H1 (cell line): ENCODE measurements around the gene LDLRAD4. TPM values are rescaled to one million over a fixed set of nuclear protein-coding genes. Genes with fewer than 3 reads are reported as not detected.

Source experiments
- CTCF ChIA-PET: fragments of 300-600 bp; sonication (Branson Sonifier 250); formaldehyde crosslinking; loops from one replicate; lab custom pipeline; 2021; ENCODE audit not compliant: partially characterized antibody; lab: Charles Lee
- POLR2A ChIA-PET: fragments of 300-600 bp; sonication (Branson Sonifier 250); formaldehyde crosslinking; loops from one replicate; lab custom pipeline; 2021; ENCODE audit warnings: inconsistent platforms; ENCODE audit not compliant: partially characterized antibody; lab: Charles Lee
- DNase-seq, 2 experiments: peaks; one replicate each; pipeline versions ENCODE4 v3.0.0 to v3.0.0-alpha.2; 2010 to 2022; ENCODE audit warnings: low spot score in 2 of 2, low read depth in 1 of 2, mixed read lengths in 1 of 2
- FAIRE-seq: peaks from 2 replicates; lab custom pipeline; 2011; peaks lifted over from hg19 to GRCh38; lab: Jason Lieb, UNC
- H2AFZ ChIP-seq: 2 replicates; pipeline ENCODE4 v1.8.1; 2012; ENCODE audit warnings: low read length, inconsistent platforms
- H2AK5ac ChIP-seq: 2 replicates; pipeline ENCODE4 v1.6.1; 2013; ENCODE audit warnings: low read depth, low read length
- H2BK120ac ChIP-seq: replicated peaks from 2 replicates; pipeline ENCODE3; 2013; ENCODE audit warnings: low read depth, low read length, inconsistent platforms
- H2BK12ac ChIP-seq: 2 replicates; pipeline ENCODE4 v1.6.1; 2013; ENCODE audit warnings: low read depth, low read length
- H2BK15ac ChIP-seq: 2 replicates; pipeline ENCODE4 v1.6.1; 2013; ENCODE audit warnings: low read length
- H2BK20ac ChIP-seq: 2 replicates; pipeline ENCODE4 v1.6.1; 2013; ENCODE audit warnings: low read length
- H2BK5ac ChIP-seq: 2 replicates; pipeline ENCODE4 v1.6.1; 2013; ENCODE audit warnings: low read depth, low read length
- H3K14ac ChIP-seq: 2 replicates; pipeline ENCODE4 v1.6.1; 2013; ENCODE audit warnings: inconsistent platforms; ENCODE audit not compliant: insufficient read length
- H3K18ac ChIP-seq: 2 replicates; pipeline ENCODE4 v1.6.1; 2013; ENCODE audit warnings: low read length; ENCODE audit errors: extremely low read depth
- H3K23ac ChIP-seq: 2 replicates; pipeline ENCODE4 v1.6.1; 2013; ENCODE audit warnings: inconsistent platforms; ENCODE audit not compliant: insufficient read length
- H3K23me2 ChIP-seq: 2 replicates; pipeline ENCODE4 v1.6.1; 2013; ENCODE audit warnings: low read depth, low read length
- H3K27ac ChIP-seq: 2 replicates; pipeline ENCODE4 v1.6.1; 2011; ENCODE audit warnings: low read depth, low read length, inconsistent platforms
- H3K27me3 ChIP-seq, 4 experiments: replicated peaks in 1 of 4; 1 replicate in 1 of 4; 2 replicates in 3 of 4; pipeline versions ENCODE4 v1.6.1 to v1.8.1; 2011 to 2013; ENCODE audit warnings: low read length in 3 of 4, mild to moderate bottlenecking in 3 of 4, inconsistent platforms in 2 of 4, mixed read lengths in 2 of 4, moderate library complexity in 1 of 4; ENCODE audit not compliant: control insufficient read depth in 3 of 4, insufficient read depth in 3 of 4; ENCODE audit errors: extremely low read depth in 1 of 4
- H3K36me3 ChIP-seq, 4 experiments: 2 replicates each; pipeline versions ENCODE4 v1.6.1 to v1.8.1; 2011 to 2013; ENCODE audit warnings: mild to moderate bottlenecking in 4 of 4, low read length in 3 of 4, moderate library complexity in 2 of 4, control low read depth in 1 of 4, inconsistent platforms in 1 of 4; ENCODE audit not compliant: insufficient read depth in 4 of 4, control insufficient read depth in 2 of 4
- H3K4ac ChIP-seq: replicated peaks from 2 replicates; pipeline ENCODE3; 2013; ENCODE audit warnings: low read length, low read depth, mixed read lengths, inconsistent platforms; ENCODE audit not compliant: insufficient read length
- H3K4me1 ChIP-seq, 4 experiments: replicated peaks in 1 of 4; 1 replicate in 1 of 4; 2 replicates in 3 of 4; pipeline versions ENCODE4 v1.6.1 to v1.8.1; 2011 to 2013; ENCODE audit warnings: low read length in 3 of 4, inconsistent platforms in 2 of 4, mixed read lengths in 1 of 4; ENCODE audit not compliant: insufficient read depth in 4 of 4, control insufficient read depth in 3 of 4
- H3K4me2 ChIP-seq, 2 experiments: 2 replicates each; pipeline versions ENCODE4 v1.6.1 to v1.8.1; 2011 to 2013; ENCODE audit warnings: low read depth in 2 of 2, low read length in 2 of 2, control low read depth in 1 of 2, inconsistent platforms in 1 of 2, mild to moderate bottlenecking in 1 of 2; ENCODE audit not compliant: insufficient read depth in 1 of 2
- H3K4me3 ChIP-seq, 4 experiments: fragments of 200-600, 300-600 bp in 1 of 4; sonication (generic), shearing (Covaris generic), sonication (Bioruptor Twin) in 1 of 4; 2 replicates each; pipeline versions ENCODE4 v1.5.1 to v1.8.1; 2011 to 2016; ENCODE audit warnings: low read length in 4 of 4, low read depth in 3 of 4, control low read depth in 2 of 4, inconsistent platforms in 2 of 4, mild to moderate bottlenecking in 2 of 4, mixed read lengths in 1 of 4, moderate library complexity in 1 of 4; ENCODE audit not compliant: insufficient read depth in 2 of 4; ENCODE audit errors: extremely low read depth in 1 of 4
- H3K56ac ChIP-seq: replicated peaks from 2 replicates; pipeline ENCODE3; 2013; ENCODE audit warnings: low read depth, mild to moderate bottlenecking, mixed read lengths, low read length, inconsistent platforms; ENCODE audit not compliant: insufficient read length
- H3K79me1 ChIP-seq: 2 replicates; pipeline ENCODE4 v1.6.1; 2013; ENCODE audit warnings: low read depth, low read length, control low read depth
- H3K79me2 ChIP-seq, 2 experiments: 2 replicates each; pipeline versions ENCODE4 v1.6.1 to v1.8.1; 2012 to 2013; ENCODE audit warnings: low read length in 2 of 2, mild to moderate bottlenecking in 2 of 2, inconsistent platforms in 1 of 2; ENCODE audit not compliant: insufficient read depth in 2 of 2, control insufficient read depth in 1 of 2
- H3K9ac ChIP-seq, 4 experiments: replicated peaks in 1 of 4; 1 replicate in 1 of 4; 2 replicates in 3 of 4; pipeline versions ENCODE4 v1.6.1 to v1.8.1; 2011 to 2013; ENCODE audit warnings: low read depth in 3 of 4, low read length in 3 of 4, control low read depth in 2 of 4, mild to moderate bottlenecking in 2 of 4, moderate library complexity in 2 of 4, inconsistent platforms in 1 of 4; ENCODE audit errors: extremely low read depth in 1 of 4
- H3K9me3 ChIP-seq, 2 experiments: 2 replicates each; pipeline versions ENCODE4 v1.6.1 to v1.8.1; 2012 to 2013; ENCODE audit warnings: mild to moderate bottlenecking in 2 of 2, moderate library complexity in 2 of 2, control low read depth in 1 of 2, inconsistent platforms in 1 of 2, low read depth in 1 of 2, low read length in 1 of 2, mixed read lengths in 1 of 2; ENCODE audit not compliant: insufficient read depth in 2 of 2
- H4K20me1 ChIP-seq, 2 experiments: replicated peaks in 1 of 2; 2 replicates each; pipeline versions ENCODE3 to v1.8.1; 2011 to 2013; ENCODE audit warnings: inconsistent platforms in 2 of 2, low read length in 2 of 2, mild to moderate bottlenecking in 1 of 2; ENCODE audit not compliant: insufficient read depth in 2 of 2, control insufficient read depth in 1 of 2
- H4K5ac ChIP-seq: 2 replicates; pipeline ENCODE4 v1.6.1; 2013; ENCODE audit warnings: low read length, low read depth, mixed read lengths, inconsistent platforms; ENCODE audit not compliant: insufficient read length
- H4K8ac ChIP-seq: 2 replicates; pipeline ENCODE4 v1.8.0; 2013; ENCODE audit warnings: mild to moderate bottlenecking, moderate library complexity, low read length, inconsistent platforms; ENCODE audit not compliant: insufficient read depth; ENCODE audit errors: extremely low read depth
- H4K91ac ChIP-seq: replicated peaks from 2 replicates; pipeline ENCODE3; 2013; ENCODE audit warnings: low read length, mixed read lengths, inconsistent platforms; ENCODE audit not compliant: insufficient read length
- ATF3 ChIP-seq: IDR thresholded peaks from 2 replicates; pipeline ENCODE4 v1.6.1; 2011; ENCODE audit warnings: low read depth, mild to moderate bottlenecking, low read length; ENCODE audit not compliant: insufficient read depth
- CBX8 ChIP-seq: fragments of 300-800, 300-1000 bp; sonication (generic); IDR thresholded peaks from 2 replicates; pipeline ENCODE4 v1.7.1; 2016; ENCODE audit warnings: low read depth, low read length, borderline replicate concordance
- CTBP2 ChIP-seq: IDR thresholded peaks from 2 replicates; pipeline ENCODE4 v1.7.0; 2011; ENCODE audit warnings: borderline replicate concordance, mild to moderate bottlenecking, moderate library complexity, mixed read lengths, low read length; ENCODE audit not compliant: insufficient read depth, insufficient read length
- EP300 ChIP-seq, 2 experiments: IDR thresholded peaks; 1 replicate in 1 of 2; 2 replicates in 1 of 2; pipeline ENCODE4 v1.6.1; 2011 to 2012; ENCODE audit warnings: low read depth in 2 of 2, low read length in 2 of 2, mild to moderate bottlenecking in 2 of 2, borderline replicate concordance in 1 of 2, inconsistent platforms in 1 of 2, moderate library complexity in 1 of 2
- MAFK ChIP-seq: IDR thresholded peaks from 2 replicates; pipeline ENCODE4 v1.6.1; 2012; ENCODE audit warnings: low read depth, mild to moderate bottlenecking, improper control_type of control experiment, low read length
- NANOG ChIP-seq: IDR thresholded peaks from 2 replicates; pipeline ENCODE4 v1.6.1; 2011; ENCODE audit warnings: low read length, low read depth, mild to moderate bottlenecking, inconsistent platforms; ENCODE audit not compliant: insufficient read depth, poor library complexity, severe bottlenecking
- NRF1 ChIP-seq: IDR thresholded peaks from 2 replicates; pipeline ENCODE4 v1.6.1; 2011; ENCODE audit warnings: mild to moderate bottlenecking, low read depth, low read length, improper control_type of control experiment
- RBBP5 ChIP-seq: IDR thresholded peaks from 2 replicates; pipeline ENCODE4 v1.7.1; 2012; ENCODE audit warnings: low read depth, mild to moderate bottlenecking, inconsistent platforms, low read length, moderate library complexity, borderline replicate concordance
- SIN3A ChIP-seq, 2 experiments: IDR thresholded peaks in 1 of 2; conservative IDR thresholded peaks in 1 of 2; 2 replicates each; pipeline ENCODE4 v1.6.1; 2011 to 2012; ENCODE audit warnings: low read length in 2 of 2, improper control_type of control experiment in 1 of 2, low read depth in 1 of 2, mild to moderate bottlenecking in 1 of 2
- TEAD4 ChIP-seq: IDR thresholded peaks from 2 replicates; pipeline ENCODE4 v1.6.1; 2012; ENCODE audit warnings: low read depth, low read length, inconsistent platforms, mixed read lengths
- WGBS, 2 experiments: shearing (Covaris generic) in 1 of 2; methylation state at CpG; one replicate each; pipeline versions ENCODE4 v1.1.6 to v1.1.7; 2013 to 2015; ENCODE audit warnings: low lambda C conversion rate in 2 of 2, mixed read lengths in 2 of 2, inconsistent platforms in 1 of 2, low coverage in 1 of 2, missing lambda C conversion rate in 1 of 2; ENCODE audit not compliant: insufficient replicate concordance in 2 of 2, insufficient coverage in 1 of 2, insufficient read length in 1 of 2; ENCODE audit errors: extremely low coverage in 1 of 2, missing lambda C conversion rate in 1 of 2; 5-methylcytosine and 5-hydroxymethylcytosine counted together
- polyA plus RNA-seq, 7 experiments: library from polyadenylated mRNA; depleted of rRNA in 3 of 7; stranded (reverse) in 5 of 7; unstranded in 2 of 7; fragments of >200 nt in 5 of 7; fragments of 200-250 nt in 2 of 7; gene quantifications; 1 replicate in 5 of 7; 2 replicates in 1 of 7; 4 replicates in 1 of 7; pipeline versions ENCODE4 v1.2.1 to v1.2.3, GENCODE V29; 2011 to 2013; ENCODE audit warnings: missing spikeins in 2 of 7, mixed read lengths in 2 of 7
- total RNA-seq: library from RNA; stranded (reverse); fragmentation: NEBNext Ultra II Directional; extraction: Animal tissue kit (Norgen Biotek cat#: 25700); gene quantifications from 2 replicates; pipeline ENCODE4 v1.2.1, GENCODE V29; 2021
- TF ChIP-seq, protein P1 (sequence below): IDR thresholded peaks from 2 replicates; pipeline ENCODE4 v1.6.1; 2012; ENCODE audit warnings: low read length, inconsistent platforms

LDLRAD4 gene
- total and polyA plus RNA-seq, 2 of the 8 experiments (the other 6 are each of a cell fraction or from before 2014, with no cell fraction given): 0.77 to 1.4 TPM

DNA sequence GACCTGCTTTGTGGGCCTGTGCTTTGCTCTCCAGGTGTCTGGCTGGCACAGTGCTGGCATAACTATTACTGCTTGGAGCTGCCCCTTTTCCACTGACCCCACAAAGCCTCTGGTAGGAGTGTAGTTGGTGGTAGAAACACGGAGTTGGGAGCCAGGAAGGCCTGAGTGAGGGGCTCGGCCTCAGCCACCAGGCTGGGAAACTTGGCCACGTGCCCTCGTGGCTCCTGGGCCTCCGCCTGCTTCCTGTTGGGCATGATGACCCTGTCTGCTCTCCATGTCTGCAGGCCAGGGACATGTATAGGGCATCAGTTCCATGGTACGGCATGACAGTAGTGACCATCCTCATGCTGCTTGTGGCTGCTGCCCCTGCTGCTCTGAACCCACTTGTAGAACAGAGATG, 266.6 kb downstream of the LDLRAD4 start:
- Histone ChIP-seq H3K23me2 (no peaks in the 10 kb centered on the region), H4K8ac (no peak overlapping the region), H2BK15ac (peak overlapping the region; percentile 36; the same call in 1 of the 2 replicates), H2BK12ac (no peak overlapping the region), H2AK5ac (no peak overlapping the region; the same call in 1 of the 2 replicates), H3K9ac (no peak overlapping the region), H3K4me3 (no peak overlapping the region), H2BK120ac (no peak overlapping the region), H3K4me2 (no peak overlapping the region), H3K27me3 (no peaks in the 10 kb centered on the region), H3K4ac (no peak overlapping the region), H3K9me3 (no peaks in the 10 kb centered on the region), H3K56ac (no peak overlapping the region), H3K36me3 (no peaks in the 10 kb centered on the region), H3K4me1 (peaks cover 0 to 8% (median 3%) of the 10 kb centered on the region in 4 experiments; a peak in 5 of 7 replicates), H4K20me1 (peaks cover 0 to 1% of the 10 kb centered on the region in 2 experiments), H2BK5ac (no peak overlapping the region), H3K79me2 (no peaks in the 10 kb centered on the region), H3K18ac (no peak overlapping the region), H3K23ac (no peak overlapping the region), H4K5ac (no peak overlapping the region), H2AFZ (no peak overlapping the region), H3K79me1 (no peaks in the 10 kb centered on the region), H2BK20ac (no peak overlapping the region), H3K14ac (no peak overlapping the region), H3K27ac (no peak overlapping the region), H4K91ac (no peak overlapping the region)
- FAIRE-seq (no peak), DNase-seq (no peak)
- ChIA-PET POLR2A (no interaction called here), CTCF (no interaction called here)
- WGBS, 2 experiments: 79% methylated on average over 5 of the region's 6 CpGs; no CpG with 5 or more reads in 1 of the 2 experiments
- TF ChIP-seq ATF3 (no peak), CTBP2 (no peak), CBX8 (no peak), TEAD4 (no peak), EP300 (IDR thresholded peaks at IDR 0.05; ENCODE audit: borderline replicate concordance in 1 of 2, low read depth in 2 of 2, low read length in 2 of 2) (no peak), SIN3A (conservative IDR thresholded peaks at IDR 0.05 in 1 of 2, IDR thresholded peaks at IDR 0.05 in 1 of 2; ENCODE audit: low read depth in 1 of 2, low read length in 2 of 2) (no peak), NRF1 (no peak), NANOG (no peak), RBBP5 (no peak), MAFK (no peak)
- TF ChIP-seq, protein P1, sequence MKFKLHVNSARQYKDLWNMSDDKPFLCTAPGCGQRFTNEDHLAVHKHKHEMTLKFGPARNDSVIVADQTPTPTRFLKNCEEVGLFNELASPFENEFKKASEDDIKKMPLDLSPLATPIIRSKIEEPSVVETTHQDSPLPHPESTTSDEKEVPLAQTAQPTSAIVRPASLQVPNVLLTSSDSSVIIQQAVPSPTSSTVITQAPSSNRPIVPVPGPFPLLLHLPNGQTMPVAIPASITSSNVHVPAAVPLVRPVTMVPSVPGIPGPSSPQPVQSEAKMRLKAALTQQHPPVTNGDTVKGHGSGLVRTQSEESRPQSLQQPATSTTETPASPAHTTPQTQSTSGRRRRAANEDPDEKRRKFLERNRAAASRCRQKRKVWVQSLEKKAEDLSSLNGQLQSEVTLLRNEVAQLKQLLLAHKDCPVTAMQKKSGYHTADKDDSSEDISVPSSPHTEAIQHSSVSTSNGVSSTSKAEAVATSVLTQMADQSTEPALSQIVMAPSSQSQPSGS: no peak
